ENCODE measurements around the gene PRKAG1.

The PRKAG1 gene

GRCh38 chr12:48961801-48962200 lies 56.8 kb downstream of the PRKAG1 start:
- no peak overlapping the region for H3K4me3 ChIP-seq (ENCODE audit: low read depth, low read length)
- no peak for TF ChIP-seq CTCF (IDR thresholded peaks at IDR 0.05; ENCODE audit: borderline replicate concordance, insufficient read depth, low read depth, low read length)

GRCh38 chr12:48961331-48961730 lies 57.2 kb downstream of the PRKAG1 start:
- H3K4me3 ChIP-seq (ENCODE audit: low read depth, low read length): no peak overlapping the region
- TF ChIP-seq CTCF (IDR thresholded peaks at IDR 0.05; ENCODE audit: borderline replicate concordance, insufficient read depth, low read depth, low read length): no peak

GRCh38 chr12:48960834-48961233 lies 57.7 kb downstream of the PRKAG1 start:
- H3K4me3 ChIP-seq (ENCODE audit: low read depth, low read length): no peak overlapping the region
- no peak for TF ChIP-seq CTCF (IDR thresholded peaks at IDR 0.05; ENCODE audit: borderline replicate concordance, insufficient read depth, low read depth, low read length)

- no peak for TF ChIP-seq CTCF (IDR thresholded peaks at IDR 0.05; ENCODE audit: borderline replicate concordance, insufficient read depth, low read depth, low read length)
- H3K4me3 ChIP-seq (ENCODE audit: low read depth, low read length): peak overlapping the region; percentile 98
Observed at GRCh38 chr12:48958049-48958388, 60.6 kb downstream of the PRKAG1 start.

GRCh38 chr12:48957141-48958048 lies 61.2 kb downstream of the PRKAG1 start, which contains the start of gene ARF3:
ARF3 (minus strand) TSS chr12:48957487; CDS start chr12:48941095, 16,392 bp downstream.
- H3K4me3 ChIP-seq (ENCODE audit: low read depth, low read length): peak within 1 kb of the TSS; percentile 98
- no peak for TF ChIP-seq CTCF (IDR thresholded peaks at IDR 0.05; ENCODE audit: borderline replicate concordance, insufficient read depth, low read depth, low read length)

- TF ChIP-seq CTCF (IDR thresholded peaks at IDR 0.05; ENCODE audit: borderline replicate concordance, insufficient read depth, low read depth, low read length): peak; percentile 12; the same call in 1 of the 2 replicates
Observed at GRCh38 chr12:48956279-48957140, 62.1 kb downstream of the PRKAG1 start.

More at GRCh38 chr12:48956279-48957140, 62.1 kb downstream of the PRKAG1 start:
- peak overlapping the region; percentile 98 for H3K4me3 ChIP-seq (ENCODE audit: low read depth, low read length)
